Fibroblast of the aortic adventitia (primary cell): ENCODE results near the gene RSPH10B2. TPM values are rescaled to one million over a fixed set of nuclear protein-coding genes. Genes with fewer than 3 reads are reported as not detected.
A peak's percentile ranks its signal among the peaks of the same experiment; 100 is the strongest.
"Not testable (repeated sequence)": the region's sequence is repeated elsewhere in the genome, so short reads cannot be mapped to it uniquely, and the experiment has no call there.

ENCODE experiments used
- DNase-seq: peaks from one replicate; pipeline ENCODE4 v3.0.0-alpha.2; 2010; ENCODE audit warnings: low read depth
- H3K4me3 ChIP-seq: 2 replicates; pipeline ENCODE4 v1.5.1; 2011; ENCODE audit warnings: low read depth, mild to moderate bottlenecking, control low read depth, low read length, moderate library complexity
- CTCF ChIP-seq: IDR thresholded peaks from 2 replicates; pipeline ENCODE4 v1.5.1; 2011; ENCODE audit warnings: mild to moderate bottlenecking, low read length, control low read depth, inconsistent platforms; ENCODE audit not compliant: insufficient read depth
- total RNA-seq: library from RNA; depleted of rRNA; stranded (reverse); fragments of >200 nt; gene quantifications from 2 replicates; pipeline ENCODE4 v1.2.3, GENCODE V29; 2012; ENCODE audit warnings: low replicate concordance

RSPH10B2 gene
- total RNA-seq, 1 donor, result not detected

- H3K4me3 ChIP-seq, DNase-seq: not testable (repeated sequence)
Measured at GRCh38 chr7:6792113-6792872, 38.4 kb downstream of the RSPH10B2 start.

- not testable (repeated sequence) for DNase-seq, H3K4me3 ChIP-seq
Measured at GRCh38 chr7:6794276-6794675, 40.4 kb downstream of the RSPH10B2 start.

- not testable (repeated sequence) for DNase-seq, H3K4me3 ChIP-seq
Measured at GRCh38 chr7:6797218-6797617, 43.3 kb downstream of the RSPH10B2 start.

- H3K4me3 ChIP-seq, DNase-seq: not testable (repeated sequence)
Measured at GRCh38 chr7:6798047-6798446, 44.1 kb downstream of the RSPH10B2 start.

- H3K4me3 ChIP-seq, DNase-seq: not testable (repeated sequence)
Measured at GRCh38 chr7:6799887-6800286, 46.0 kb downstream of the RSPH10B2 start.

GRCh38 chr7:6800331-6800730 lies 46.4 kb downstream of the RSPH10B2 start:
- H3K4me3 ChIP-seq, DNase-seq: not testable (repeated sequence)

GRCh38 chr7:6807393-6807918 lies 53.6 kb downstream of the RSPH10B2 start:
- not testable (repeated sequence) for DNase-seq, H3K4me3 ChIP-seq

- not testable (repeated sequence) for DNase-seq, H3K4me3 ChIP-seq
Measured at GRCh38 chr7:6807959-6808358, 54.1 kb downstream of the RSPH10B2 start.

GRCh38 chr7:6813011-6813410 lies 59.1 kb downstream of the RSPH10B2 start:
- DNase-seq, H3K4me3 ChIP-seq: not testable (repeated sequence)

- not testable (repeated sequence) for H3K4me3 ChIP-seq, DNase-seq
Measured at GRCh38 chr7:6815470-6815869, 61.6 kb downstream of the RSPH10B2 start.

GRCh38 chr7:6821622-6822021 lies 67.7 kb downstream of the RSPH10B2 start:
- not testable (repeated sequence) for DNase-seq, H3K4me3 ChIP-seq

- peak overlapping the region; percentile 47 for H3K4me3 ChIP-seq
- DNase-seq, result not testable (repeated sequence)
Measured at GRCh38 chr7:6825236-6826125, 71.6 kb downstream of the RSPH10B2 start.

GRCh38 chr7:6826151-6826550 lies 72.2 kb downstream of the RSPH10B2 start, which contains the start of gene CCZ1B:
TSS of gene CCZ1B (minus strand) at chr7:6826275. CDS start at chr7:6826197, 78 bp downstream.
- H3K4me3 ChIP-seq, result peak within 1 kb of the TSS; percentile 62
- TF ChIP-seq CTCF, result peak; percentile 30
- DNase-seq, result peak; percentile 62

GRCh38 chr7:6827180-6827579 lies 73.3 kb downstream of the RSPH10B2 start:
- not testable (repeated sequence) for H3K4me3 ChIP-seq, DNase-seq

- not testable (repeated sequence) for DNase-seq, H3K4me3 ChIP-seq
Measured at GRCh38 chr7:6829616-6830015, 75.7 kb downstream of the RSPH10B2 start.

- not testable (repeated sequence) for DNase-seq, H3K4me3 ChIP-seq
Measured at GRCh38 chr7:6830026-6830425, 76.1 kb downstream of the RSPH10B2 start.
